IPS DF 4.7 (cell line): Measurements from ENCODE around the gene GDPD2.

Experiments used
- DNase-seq: peaks from one replicate; pipeline ENCODE4 v3.0.0-alpha.2; 2013; ENCODE audit warnings: low spot score; ENCODE audit errors: extremely low read depth

Gene GDPD2

DNA sequence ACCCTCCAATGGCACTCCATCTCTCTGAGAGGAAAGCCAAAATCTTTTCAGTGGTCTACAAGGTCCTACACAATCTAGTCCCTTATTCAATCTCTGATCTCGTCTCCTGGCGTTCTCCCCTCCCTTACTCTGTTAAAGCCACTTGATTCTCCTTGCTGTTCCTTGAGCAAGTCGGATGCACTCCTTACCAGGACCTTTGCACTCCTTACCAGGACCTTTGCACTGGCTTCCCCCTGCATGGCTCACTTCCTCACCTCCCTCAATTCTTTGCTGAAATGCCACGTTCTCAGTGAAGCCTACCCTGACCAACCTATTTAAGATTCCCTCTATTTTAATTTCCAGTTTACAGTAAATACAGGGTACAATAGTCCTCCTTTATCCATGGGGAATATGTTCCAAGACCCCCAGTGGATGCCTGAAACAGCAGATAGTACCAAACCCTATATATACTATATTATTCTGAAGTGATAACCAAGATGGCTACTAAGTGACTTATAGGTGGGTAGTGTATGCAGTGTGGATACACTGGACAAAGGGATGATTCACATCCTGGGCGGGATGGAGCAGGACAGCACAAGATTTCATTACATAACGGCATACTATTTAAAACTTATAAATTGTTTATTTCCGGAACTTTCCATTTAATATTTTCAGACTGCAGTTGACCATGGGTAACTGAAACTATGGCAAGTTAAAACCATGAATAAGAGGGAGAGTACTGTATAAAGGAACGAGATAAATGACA is 15.0 kb downstream of the GDPD2 start:
- no peak for DNase-seq

DNA sequence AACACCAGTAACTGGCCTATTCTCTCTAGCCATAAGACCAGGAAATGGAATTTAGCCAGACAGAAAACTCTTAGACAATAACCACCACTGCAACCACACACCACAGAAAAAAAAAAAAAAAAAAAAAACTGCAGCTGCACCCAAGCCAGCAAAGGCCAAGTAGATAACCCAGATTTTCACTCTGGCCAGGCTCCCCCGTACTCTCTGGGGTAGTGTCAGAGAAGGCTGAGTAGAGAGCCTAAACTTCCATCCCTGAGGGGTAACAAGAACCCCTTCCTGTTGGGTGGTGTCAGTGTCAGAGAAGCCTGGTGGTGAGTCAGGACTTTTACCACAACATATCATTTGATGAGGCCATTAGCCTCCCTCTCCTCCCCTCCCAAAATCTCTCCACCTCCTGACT is 15.9 kb downstream of the GDPD2 start:
- DNase-seq = no peak

DNA sequence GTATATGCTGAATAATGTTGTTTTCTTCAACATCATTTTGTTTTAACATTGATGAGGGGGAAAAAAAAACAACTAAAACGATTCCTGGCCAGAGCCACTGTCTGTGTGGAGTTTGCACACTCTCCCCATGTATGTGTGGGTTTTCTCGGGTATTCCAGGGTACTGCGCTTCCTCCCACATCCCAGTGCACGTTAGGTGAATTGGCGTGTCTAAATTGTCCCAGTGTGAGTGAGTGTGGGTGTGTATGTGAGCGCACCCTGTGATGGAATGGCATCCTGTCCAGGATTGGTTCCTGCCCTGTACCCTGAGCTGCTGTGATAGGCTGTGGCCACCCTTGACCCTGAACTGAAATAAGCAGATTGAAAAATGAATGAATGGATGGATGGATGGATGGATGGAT is 19.1 kb downstream of the GDPD2 start:
- DNase-seq = no peak

DNA sequence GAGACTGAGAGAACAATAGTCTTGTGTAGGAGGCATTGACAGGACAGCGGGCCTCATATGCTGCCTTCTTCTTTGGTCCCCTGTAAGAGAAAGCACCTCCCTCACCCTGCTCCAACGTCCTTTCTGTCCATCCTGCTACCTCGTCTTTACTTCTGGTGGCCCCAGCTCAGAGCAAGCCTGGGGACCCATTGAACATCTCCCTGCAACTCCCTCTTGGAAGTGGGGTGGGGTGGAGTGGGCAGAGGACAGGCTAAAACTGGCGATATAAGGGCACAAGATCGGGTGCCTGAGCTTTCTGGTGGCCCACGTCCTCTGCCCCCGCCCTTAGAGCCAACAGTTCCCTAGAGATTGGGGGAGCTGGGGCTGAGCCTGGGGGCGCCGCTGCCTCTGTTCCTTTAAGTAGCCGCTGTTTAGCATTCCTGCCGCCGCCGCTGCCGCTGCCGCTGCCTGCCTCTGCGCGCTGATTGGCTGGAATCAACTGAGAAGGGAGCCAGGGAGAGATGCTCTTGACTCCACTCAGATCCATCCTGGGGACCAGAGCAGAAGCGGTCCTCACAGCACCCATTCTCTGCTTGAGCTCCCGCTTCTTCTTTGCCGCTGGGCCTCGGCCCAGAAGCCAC is 21.3 kb downstream of the GDPD2 start, which contains the start of gene DLG3:
DLG3 (plus strand) TSS at position 510 of the 620 bp plus-strand sequence. CDS start 367 bp downstream, outside the sequence.
- DNase-seq = no peak

DNA sequence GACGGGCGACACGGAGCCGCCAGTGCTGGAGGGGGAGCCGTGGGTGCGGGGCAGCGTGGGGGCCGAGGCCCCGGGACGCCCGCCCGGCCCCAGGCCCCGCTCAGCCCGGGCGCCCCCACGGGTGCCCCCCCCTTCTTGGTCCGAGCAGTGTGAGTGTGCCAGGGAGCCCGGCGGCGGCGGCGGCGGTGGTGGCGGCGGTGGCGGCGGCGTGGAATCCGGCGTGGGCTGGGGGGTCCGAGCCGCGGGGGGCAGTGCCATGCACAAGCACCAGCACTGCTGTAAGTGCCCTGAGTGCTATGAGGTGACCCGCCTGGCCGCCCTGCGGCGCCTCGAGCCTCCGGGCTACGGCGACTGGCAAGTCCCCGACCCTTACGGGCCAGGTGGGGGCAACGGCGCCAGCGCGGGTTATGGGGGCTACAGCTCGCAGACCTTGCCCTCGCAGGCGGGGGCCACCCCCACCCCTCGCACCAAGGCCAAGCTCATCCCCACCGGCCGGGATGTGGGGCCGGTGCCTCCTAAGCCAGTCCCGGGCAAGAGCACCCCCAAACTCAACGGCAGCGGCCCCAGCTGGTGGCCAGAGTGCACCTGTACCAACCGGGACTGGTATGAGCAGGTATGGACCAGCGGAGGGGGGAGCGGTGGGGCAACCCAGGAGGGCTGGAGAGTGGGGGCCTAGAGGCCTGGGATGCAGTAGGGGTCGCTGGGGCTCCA is 22.0 kb downstream of the GDPD2 start:
- no peak for DNase-seq

DNA sequence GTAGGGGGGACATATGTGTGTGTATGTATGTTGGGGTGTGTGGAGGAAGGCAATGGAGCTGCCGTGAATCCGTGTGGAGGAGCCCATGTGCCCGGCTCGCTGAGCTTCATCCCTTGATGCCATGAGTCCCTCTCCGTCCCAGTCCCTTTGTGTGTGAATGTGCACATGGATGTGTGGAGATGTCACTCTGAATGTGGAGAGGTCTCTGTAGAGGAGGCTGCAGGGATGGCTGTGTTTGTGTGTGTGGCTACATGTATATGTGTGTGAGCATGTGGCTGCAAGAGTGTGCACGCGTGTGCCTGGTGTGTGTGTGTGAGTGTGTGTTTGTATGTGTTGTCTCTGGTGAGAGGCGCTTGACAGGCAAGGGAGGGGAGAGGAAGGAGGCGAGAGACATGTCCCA is 22.8 kb downstream of the GDPD2 start:
- no peak for DNase-seq

DNA sequence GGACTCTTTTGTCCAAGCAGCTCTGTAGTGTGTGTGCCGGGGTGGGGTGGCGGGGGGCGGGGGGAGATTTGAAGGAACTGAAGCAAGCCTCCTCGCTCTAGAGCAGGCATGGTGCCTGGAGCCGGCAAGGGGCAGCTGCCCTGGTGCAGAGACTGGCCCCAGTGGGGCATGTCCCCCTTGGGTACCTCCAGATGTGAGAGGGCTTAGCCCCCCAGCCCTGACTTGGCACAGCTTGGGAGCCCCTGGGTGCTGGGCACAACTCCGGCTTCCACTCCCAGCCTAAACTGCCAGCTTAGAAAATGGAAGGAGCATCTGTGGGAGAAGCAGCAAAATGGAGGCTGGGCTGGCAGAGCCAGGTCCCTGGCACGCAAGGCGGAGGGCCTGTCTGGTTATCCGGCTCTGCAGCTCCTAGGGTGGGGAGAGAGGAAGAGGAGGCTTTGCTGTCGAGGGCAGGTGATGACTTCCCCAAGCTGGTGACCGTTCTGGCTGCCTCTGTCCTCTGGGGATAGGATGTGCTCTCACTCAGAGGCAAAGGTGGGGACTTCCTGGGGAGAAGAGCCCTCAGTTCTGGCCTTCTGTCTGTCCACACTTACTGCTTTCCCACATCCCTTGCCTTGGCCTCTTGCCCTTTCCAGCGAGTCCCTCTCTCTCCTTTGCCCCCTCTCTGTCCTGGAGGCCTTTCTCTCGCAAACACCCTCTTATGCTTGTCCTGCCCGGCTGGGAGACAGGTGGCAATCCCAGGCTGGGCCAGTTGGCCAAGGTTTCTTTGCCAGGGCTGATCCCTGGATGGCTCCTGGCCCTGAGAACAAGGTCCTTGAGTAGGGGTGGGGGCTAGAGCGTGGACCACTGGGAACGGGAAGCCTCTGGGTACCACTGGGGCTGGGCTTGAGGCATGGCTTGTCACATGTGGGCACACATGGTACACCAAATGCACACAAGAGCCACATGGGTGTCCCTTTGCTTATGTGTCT is 23.6 kb downstream of the GDPD2 start:
- DNase-seq = no peak

DNA sequence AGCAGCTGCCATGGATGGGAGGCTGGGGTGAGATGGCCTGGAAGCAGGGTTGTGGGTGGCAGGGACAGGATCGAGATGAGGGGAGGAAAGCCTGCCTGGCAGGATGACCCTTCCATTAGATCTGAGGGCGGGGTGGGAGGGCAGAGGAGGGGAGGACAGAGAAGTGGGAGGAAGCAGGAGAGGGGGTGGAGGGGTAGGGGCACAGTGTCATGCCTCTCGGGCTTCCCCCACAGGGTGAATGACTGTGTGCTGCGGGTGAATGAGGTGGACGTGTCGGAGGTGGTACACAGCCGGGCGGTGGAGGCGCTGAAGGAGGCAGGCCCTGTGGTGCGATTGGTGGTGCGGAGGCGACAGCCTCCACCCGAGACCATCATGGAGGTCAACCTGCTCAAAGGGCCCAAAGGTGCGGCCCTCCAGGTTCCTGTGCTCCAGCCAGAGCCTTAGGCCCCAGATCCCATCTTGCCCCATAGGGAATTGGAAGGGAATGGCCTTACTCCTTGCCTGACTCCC is 26.4 kb downstream of the GDPD2 start:
- no peak for DNase-seq

DNA sequence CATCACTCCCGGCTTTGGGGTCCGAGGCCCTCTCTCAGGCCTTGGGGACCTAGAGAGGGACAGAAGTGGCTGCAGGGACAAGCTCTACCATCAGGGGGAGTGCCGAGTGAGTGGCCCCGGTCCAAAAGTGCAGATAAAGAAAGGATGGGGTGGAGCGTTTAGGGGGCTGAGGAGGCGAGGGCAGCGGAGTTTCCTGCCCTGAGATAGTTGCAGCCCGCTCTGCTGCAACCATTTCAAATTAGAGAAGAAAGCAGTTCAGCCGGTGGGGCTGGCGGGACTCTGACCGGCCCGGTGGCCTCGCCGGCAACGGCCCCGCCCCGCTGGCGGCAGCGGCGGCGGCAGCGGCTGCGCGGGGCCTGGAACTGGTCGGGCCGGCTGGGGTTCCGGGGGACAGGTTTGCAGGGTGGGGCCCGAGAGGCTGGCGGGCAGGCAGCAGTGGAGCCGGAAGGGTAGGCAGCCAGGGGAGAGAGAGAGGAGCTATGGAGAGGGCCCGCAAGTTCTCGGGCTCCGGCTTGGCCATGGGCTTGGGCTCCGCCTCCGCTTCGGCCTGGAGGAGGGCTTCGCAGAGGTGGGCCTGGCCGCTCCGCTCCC is 29.1 kb downstream of the GDPD2 start:
- no peak for DNase-seq

DNA sequence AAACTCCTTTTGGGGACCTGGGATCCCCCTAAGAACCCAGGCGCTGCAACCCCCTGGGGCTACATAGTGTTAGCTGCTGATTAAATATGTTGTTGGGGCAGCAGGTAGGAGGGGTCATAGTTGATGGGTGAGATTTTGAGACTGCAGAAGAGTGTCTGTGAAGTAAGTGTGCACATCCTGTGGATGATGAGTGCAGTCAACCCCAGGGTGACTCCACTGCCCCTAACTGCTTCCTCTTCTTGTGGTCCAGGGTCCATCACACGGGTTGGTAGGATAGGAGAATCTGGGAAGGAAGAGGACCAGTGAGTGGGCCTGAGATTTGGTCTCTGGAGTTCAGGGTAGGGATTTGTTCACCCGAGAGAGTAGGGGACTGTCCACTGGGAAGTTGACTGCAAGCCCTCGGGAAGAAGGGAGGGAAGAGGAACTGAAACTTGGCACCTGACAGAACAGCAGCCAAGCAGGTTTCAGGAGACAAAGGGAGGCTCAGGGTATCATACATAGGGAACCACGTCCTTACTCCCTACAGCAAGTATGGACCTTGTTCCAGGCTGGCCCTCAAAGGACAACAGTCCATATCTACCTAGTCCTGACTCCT is 30.0 kb downstream of the GDPD2 start:
- DNase-seq = no peak

DNA sequence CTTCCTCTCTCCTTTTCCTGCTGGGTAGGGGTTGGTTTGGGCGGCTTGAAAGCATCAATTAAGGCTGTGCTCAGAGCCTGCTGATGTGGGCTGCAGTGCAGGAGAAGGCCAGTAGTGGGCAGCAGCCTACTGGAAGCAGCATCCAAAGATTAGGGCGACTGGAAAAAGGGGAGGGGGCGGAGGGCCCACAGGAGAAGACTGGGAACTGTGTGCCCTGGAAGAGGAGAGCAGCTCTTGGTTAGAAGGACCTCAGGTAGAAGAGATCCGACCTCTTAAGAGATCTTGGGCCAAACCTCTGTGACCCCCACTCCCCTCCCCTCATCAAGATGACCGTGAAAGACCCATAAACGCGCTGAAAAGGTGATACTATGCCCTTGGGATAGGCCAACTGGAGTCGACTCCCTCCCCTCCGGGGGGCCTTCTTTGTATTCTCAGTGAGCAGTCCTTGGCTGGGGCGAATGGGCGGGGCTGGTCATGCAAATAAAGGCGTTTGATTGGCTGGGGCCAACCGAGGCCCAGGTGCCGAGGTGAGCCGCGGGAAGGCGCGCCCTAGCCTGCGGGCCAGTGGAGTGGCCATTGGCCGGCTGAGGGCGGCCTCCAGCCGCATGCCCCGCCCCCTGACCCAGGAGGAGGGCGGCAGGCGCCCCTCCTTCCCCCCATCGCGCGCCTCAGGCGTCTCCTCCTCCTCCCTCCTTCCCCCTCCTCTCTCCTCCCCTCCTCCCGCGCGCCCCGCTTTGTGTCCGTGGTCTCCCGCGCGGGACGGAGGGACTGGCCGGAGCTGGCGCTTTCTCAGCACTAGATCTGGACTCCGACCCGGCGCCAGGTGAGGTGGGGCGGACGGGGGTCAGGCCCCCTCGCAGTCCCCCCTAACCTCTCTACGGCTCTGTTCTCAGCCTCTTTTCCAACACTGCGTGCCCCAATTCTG is 31.6 kb downstream of the GDPD2 start:
- DNase-seq = no peak

DNA sequence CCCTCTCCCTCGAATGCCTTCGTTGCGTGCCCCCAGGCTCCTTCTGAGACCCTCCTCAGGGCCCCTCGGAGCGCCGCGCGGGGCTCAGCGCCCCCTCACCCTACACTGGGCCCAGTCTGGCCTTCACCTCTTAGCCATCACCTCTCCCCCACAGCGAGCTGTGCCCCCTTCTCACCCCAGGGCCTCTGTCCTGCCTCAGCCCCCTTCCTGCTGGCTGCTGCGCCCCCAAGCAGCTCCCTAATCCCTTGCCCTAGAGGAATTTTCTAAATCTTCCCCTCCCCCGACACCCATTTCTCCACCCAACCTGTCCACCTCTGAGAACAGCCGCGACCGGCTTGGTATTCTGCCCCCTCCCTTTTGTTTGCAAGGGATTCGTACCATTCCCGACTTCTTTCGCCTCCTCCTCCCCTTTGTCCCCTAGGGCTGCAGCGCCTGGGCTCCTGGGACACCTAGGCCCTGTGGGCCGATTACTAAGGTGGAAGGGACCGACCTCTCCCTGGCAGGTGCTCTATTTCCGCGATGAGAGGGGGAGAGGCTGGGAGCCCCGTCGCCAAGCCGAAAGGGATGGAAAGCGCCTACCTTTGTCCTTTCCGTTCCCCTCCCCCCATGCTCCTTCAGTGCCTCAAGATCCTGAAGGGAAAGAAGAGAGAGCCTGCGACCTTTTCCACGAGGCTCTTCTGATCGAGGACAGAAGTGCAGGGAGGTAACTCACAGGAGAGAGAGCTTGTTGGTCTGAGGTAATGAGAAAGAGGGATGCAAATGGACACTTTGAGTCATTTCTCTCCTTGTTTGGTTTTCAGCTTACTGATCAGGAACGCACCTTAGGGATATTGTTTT is 32.5 kb downstream of the GDPD2 start:
- no peak for DNase-seq

DNA sequence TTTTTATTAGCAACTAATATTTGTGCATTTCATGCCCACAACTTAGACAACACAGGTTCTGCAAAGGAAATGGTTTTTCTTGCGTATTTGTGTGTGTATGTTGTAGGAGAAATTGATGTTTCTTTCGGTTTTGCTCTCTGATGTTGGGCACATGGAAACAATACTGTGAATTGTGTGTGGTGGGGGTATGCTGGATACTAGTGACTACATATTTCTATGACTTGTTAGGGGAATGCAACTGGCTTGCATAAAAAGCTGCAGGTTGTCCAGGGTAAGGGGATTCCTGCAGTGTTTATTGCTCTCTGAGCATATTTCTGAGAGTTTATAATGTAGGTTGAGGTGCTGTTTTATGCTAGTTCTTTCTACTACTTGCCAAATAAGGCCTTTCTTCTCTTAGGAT is 33.1 kb downstream of the GDPD2 start:
- DNase-seq = no peak

DNA sequence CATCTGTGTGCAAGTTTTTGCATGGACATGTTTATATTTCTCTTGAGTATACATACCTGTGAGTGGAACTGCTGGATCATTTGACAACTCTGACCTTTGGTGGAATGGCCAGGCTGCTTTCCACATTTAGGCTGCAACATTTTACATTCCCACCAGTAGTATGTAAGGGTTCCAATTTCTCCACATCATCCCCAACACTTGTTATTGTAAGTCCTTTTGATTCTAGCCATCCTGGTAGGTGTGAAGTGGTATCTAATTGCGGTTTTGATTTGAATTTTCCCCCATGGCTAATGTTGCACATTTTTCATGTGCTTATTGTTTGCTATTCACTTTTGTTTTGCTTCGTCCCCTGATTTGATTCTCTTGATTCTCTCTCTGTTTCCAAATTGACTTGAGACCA is 37.9 kb downstream of the GDPD2 start:
- no peak for DNase-seq

DNA sequence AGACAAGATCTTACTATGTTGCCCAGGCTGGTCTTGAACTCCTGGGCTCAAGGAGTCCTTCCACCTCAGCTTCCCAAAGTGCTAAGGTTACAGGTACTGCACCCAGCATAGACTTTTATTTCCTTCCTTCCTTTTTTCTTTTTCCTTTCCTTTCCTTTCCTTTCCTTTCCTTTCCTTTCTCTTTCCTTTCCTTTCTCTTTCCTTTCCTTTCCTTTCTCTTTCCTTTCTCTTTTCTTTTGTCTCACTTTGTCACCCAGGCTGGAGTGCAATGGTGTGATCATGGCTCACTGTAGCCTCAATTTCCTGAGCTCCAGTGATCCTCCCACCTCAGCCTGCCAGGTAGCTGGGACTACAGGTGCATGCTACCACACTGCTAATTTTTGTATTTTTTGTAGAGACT is 40.9 kb downstream of the GDPD2 start:
- DNase-seq = no peak

DNA sequence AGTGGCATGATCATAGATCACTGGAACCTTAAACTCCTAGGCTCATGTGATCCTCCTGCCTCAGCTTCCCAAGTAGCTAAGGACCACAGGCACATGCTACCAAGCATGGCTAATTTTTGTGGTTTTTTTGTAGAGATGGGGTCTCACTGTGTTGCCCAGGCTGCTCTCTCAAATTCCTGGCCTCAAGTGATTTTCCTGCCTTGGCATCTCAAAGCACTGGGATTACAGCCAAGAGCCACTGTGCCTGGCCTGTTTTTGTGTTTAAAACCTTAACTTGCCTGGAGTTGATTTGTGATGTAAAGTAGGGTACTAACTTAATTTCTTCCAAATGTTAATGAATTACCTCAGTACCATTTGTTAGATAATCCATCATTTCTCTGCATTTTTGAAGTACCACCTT is 43.9 kb downstream of the GDPD2 start:
- no peak for DNase-seq

DNA sequence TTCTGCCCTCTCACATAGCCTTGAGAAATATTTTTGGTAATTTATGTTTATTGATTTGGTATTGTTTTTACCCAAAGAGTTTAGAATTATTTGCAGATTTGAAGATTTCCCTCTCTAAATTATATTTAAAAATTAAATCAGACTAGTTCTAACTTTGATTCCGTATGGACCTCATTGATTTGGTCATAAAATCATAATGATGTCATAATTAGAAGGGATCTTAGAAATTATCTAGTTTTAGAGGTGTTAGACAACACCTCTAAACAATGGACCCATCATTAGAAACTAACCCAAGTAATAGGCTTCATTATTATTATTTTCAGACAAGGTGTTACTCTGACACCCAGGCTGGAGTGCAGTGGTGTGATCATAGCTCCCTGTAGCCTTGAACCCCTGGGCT is 45.6 kb downstream of the GDPD2 start:
- no peak for DNase-seq

DNA sequence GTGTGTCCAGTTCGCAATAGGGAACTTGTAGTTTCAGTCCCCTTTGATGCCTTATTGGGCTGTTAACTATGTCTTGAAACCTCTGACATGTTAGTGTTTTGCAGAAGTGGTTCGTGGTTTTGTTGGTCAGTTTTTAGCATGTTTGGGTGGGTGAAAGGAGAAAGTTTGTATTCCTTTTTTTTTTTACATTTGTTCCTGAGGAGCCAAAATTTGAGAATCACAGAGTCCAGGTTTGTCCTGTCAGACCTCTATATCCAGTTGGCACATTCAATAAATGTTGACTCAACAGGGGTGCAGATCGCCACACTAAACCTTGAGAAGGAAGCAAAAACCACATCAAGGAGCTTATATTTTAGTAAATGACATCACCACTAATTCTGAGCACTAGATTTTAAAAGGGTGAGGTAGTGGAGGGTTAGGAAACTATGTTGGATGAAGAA is 47.8 kb downstream of the GDPD2 start:
- no peak for DNase-seq
